Activated T-cell treated with anti-CD3 and anti-CD28 coated beads for 4 hours (primary cell): Measurements from ENCODE around the gene SHLD1.

ENCODE experiments used
- DNase-seq: peaks from one replicate; pipeline ENCODE4 v3.0.0-alpha.2; 2020

The SHLD1 gene

DNA sequence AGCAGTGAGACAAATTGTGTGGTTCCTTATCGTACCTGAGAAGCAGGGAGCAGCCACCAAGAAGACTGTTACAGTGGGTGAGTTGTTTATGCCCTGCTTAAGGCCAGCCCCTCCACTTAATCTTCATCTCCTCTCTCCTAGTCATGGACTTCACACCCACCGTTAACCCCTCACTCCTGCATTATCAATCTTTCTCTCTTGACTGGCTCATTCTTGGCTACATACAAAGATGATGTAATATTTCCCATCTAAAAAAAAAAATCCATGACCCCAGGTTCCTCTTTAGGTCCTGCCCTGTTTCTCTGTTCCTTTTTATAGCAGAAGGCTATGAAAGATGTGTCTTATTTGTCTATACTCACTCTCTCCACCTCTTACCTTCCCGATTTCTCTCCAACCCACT lies 72.4 kb downstream of the SHLD1 start:
- DNase-seq, result no peak

DNA sequence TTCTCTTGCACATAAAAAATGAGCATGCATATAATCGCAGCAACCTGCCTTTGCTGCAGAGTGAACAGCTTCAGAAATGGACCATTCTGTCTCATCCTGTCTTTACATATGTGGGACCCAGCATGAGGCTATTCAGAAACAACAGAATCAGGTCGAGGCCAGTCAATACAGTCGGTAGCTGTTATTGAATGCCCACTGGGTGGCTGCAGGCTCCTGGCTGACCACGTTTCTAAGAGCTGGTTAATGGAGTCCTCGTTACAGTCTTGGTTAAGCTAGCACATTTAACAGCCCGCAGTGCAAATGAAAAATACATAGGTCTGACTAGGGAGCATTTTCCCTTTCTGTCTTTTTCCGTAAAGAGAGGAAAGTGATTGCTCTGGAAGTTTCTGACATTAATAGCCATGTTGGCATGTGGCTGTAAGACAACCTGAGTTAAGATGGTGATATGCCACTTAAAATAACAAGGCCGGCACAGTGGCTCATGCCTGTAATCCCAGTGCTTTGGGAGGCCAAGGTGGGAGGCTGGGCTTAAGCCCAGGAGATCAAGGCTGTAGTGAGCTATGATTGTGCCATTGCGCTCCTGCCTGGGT lies 75.0 kb downstream of the SHLD1 start:
- no peak for DNase-seq

DNA sequence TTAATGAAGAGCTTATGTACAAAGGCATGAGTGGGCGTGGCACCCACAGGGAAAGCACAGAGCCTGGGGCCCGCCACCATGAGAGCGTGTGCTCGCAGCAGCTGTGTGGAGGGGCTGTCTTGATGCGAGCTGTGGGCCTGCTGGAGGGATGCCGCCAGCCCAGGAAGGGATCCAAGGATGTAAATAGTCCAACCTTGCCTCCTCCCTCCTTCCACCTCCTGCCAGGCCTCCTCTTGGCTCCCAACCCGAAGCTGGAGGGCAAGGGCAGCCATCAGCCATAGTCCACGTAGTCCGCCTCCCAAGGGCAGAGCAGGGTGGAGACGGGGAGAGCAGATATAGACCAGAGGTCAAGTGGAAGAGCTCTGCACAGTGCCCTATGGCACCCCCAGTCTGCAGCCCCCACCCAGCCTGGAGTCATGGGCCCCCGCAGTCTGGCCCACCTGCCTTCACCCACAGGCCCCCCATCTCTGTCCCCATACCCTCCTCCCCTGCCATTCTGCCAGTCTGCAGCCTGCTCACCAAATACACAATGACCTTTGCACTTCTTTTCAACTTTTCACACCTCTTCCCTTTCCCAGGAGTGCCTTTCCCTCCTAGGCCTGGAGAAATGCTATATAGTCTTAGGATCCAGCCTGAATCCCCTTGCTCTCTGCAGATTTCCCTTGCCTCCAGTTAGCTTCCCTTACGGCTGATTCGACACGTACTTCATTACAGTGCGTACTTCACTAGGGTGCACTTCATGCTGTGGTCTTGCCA lies 77.1 kb downstream of the SHLD1 start:
- DNase-seq, result no peak

DNA sequence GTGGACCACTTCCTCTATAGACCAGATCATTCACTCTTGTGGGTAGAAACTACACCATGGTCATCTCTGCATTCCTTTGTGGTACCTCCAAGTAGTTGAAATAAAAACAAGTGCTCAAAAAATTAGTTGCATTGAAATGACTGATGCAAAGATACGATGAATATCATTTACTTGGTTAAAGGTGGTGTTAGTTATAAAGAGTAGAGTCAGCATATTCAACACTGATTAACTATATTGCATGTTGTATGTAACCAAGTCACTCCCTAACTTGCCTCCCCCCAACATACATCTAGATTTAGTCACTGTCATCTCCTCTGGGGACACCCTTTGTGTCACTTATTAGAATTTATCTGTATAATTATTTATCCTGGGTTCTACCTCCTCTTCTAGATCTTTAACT lies 77.7 kb downstream of the SHLD1 start:
- no peak for DNase-seq

DNA sequence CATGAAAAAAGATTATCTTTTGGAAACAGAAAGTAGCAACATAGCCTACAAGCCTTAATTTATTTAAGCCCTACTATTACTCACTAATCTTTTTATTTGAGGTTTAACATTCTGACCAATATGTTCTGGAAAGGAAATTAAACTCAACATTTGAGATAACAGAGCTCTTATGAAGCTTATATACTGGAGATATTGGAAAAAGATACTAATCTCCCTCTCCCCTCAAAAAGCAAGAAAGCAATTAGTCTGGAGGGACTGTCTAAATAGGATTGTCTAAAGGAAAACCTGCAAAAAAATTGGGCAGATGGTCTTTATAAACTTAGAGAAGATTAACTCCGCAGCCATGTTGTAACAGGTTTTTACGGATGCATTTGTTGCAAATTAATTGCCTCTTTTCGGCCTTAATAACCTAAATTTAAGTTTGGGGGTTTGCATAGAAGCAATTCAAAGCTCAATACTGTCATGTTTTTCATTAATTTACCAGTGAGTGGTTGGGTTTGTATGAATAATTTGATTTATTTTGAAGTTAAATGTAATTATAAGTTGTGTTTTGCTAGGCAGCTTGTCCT lies 79.1 kb downstream of the SHLD1 start:
- DNase-seq, result no peak

DNA sequence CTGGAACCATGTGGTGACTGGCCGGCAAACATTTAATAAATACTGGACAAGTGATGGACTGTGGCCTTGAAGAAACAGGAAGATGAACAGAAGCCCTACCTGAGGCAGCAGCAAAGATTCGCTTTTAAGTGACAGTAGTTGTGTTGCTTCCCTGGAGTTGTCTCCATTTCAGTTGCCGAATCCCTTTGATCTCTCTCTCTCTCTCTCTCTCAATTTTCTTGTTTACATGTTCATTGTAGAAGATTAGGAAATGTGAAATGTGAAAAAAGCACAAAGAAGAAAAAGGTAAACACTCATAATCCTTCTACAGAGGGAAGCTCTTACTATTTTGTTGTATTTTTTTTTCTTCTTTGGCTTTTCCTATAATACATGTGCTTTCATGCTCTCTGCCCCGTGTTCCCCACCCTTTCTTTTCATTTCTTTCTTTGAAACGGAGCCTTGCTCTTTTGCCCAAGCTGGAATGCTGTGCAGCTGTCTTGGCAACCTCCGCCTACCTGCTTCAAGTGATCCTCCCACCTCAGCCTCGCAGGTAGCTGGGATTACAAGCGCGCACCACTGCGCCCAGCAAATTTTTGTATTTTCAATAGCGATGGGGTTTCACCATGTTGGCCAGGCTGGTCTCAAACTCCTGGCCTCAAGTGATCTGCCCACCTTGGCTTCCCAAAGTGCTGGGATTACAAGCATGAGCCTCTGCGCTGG lies 81.5 kb downstream of the SHLD1 start:
- DNase-seq, result no peak

DNA sequence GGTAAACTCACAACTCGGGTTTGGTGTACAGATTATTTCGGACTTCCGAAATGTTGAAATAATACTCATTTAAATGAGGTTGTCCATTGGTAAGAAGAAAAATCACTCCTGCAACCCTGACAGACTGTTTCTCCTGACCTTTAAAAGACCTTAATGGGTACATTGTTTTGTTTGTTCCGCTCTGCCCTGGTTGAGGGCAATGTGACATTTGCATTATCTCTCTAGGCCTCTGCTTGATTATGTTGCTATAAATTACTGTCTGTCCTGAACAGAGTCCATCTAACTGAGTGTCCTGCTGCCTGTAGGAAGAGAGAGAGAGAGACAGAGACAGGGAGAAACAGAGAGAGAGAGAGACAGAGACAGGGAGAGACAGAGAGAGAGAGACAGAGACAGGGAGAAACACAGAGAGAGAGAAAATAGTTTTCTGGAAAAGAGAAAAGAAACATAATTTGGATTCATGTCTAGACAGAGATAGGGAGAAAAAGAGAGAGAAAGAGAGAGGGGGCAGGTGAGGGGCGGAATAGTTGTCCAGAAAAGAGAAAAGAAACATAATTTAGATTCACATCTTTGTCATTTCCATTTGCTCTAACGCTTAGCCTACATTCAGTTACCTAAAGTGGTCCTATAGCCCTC lies 83.2 kb downstream of the SHLD1 start:
- no peak for DNase-seq

DNA sequence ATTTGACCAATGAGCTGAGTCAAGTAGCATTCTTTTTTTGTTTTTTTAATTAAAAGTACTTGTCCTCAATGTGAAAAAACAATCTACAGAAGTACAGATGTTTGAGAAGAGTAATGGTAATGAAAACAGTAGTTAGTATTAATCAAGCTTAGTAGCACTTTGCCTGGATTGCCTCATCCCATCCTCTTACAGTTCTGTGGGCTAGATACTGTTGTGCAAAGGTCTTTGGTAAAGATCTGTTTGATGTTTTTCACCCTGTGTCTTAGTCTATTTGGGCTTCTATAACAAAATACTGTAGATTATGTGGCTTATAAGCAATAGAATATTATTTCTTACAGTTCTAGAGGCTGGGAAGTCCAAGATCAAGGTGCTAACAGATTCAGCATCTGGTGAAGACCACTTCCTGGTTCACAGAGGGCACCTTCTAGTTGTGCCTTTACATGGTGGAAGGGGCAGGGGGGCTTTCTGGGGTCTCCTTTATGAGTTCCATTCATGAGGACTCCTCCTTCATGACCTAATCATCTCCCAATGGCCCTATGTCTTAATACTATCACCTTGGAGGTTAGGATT lies 84.3 kb downstream of the SHLD1 start:
- DNase-seq, result no peak

DNA sequence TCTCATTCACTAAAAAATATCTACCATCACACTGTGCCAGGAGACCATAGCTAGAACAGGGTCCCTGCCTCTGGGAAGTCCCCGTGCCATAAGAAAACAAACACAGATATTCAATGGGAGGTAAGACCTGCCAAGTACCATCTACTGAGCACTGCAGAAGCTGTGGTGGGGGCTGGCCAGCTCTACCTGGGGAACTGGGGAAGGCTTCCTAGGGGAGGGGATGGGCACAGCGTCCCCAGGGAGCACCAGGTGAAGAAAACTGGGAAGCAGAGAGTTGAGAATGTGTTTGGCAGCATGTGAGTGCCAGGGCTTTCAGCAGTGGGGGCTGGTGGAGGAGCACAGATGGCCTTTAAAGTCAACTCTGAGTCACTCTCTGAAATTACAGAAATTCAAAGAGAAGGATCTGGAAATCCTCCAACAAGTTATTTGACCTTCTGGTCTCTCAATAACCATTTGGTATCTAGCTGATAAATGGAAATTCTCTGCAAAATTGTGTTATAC lies 85.2 kb downstream of the SHLD1 start:
- DNase-seq, result no peak

DNA sequence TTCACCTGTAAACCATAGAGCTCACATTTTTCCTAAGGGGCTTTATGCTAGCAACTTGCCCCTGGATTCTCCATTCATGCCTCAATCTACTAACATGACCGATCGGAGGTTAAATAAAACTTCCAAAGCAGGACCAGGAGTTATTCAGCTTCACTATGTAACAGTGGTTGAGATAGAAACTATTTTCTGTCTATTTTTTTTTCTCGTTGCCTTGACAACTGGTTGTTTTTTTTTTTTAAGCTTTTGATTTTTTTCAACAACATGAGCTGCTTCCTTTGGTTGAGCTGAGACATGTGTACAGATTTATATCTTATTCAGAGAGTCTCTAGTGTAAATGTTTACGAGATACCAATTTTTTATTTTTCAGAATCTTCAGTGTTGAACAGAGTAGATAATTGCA lies 85.7 kb downstream of the SHLD1 start:
- DNase-seq, result no peak

DNA sequence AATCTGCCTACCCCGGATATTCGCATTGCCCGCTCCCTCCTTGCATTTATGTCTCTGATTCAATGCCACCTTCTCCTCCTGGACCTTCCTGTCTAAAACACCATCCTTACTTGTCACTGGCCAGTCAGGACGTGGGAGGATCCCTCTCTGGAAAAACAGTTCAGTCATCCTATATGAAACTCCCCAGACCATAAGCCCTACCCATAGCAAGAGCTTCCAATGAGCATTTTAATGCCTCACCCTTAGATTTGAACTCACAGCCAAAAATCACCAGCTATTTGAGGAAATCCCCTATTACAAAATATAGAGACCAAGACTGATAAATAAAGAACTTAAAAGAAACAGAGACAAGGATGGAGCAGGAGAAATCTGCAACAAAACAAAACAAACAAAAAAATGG lies 86.4 kb downstream of the SHLD1 start:
- DNase-seq, result no peak

DNA sequence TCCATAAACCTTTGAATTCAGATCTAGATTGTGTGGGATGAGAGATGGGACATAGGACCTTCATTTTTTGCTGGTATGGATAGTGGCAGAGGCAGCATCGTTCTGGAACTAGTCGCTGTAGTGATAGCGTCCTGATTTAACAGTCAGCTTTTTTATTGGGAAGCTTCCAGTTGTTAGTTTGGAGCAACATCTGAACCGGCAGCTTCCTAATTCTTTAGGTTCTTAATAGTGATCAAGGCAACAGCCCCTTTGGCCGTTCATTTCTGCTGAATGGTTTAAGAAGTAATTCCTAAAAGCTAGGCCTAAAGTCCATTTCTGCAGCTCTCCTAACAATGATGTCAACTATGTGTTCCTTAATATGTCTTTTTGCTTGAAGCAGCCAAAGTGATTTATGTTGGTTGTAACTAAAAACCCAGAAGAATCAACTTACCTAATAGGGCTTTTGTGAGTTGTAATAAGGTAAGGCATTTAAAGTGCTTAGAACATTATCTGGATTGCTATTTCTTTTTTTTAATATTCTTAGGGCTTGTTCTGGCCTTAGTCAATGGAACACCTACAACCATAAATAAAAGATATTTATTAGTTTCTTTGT lies 90.3 kb downstream of the SHLD1 start:
- DNase-seq, result no peak

DNA sequence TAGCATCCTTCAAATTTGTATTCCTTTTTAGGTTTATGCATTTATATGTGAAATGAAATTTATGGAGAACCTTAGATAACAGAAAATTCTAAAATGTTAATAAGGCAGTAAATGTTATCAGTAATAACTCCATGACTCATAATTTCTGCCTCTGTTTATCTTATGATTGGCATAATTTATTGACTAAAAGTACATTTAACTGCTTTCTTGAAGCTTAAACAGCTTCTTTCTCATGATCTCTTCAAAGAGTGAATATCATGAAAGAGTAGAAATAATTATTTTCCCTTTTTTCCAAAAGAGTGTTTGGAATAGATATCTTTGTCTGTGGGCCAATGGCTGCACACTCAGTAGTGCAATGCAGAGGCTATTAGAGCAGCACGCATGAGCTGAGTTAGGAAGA lies 91.3 kb downstream of the SHLD1 start:
- no peak for DNase-seq

DNA sequence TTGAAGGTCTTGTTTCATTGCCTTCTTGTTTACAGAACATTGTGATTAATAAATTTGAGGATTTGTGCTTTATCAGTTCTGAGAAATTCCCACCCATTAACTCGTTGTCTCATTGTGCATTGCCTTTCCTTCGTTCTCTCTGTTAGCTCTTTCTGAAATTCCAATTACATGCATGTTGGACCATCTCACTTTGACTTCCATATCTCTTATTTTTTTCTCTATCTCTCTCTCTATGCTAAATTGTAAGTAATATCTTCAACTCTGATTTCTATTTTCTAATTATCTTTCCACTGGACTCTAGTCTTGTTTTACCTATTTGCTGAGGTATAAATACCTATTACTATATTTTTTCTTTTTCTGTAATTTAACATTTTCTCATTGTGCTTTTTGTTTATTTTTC lies 92.3 kb downstream of the SHLD1 start:
- no peak for DNase-seq

DNA sequence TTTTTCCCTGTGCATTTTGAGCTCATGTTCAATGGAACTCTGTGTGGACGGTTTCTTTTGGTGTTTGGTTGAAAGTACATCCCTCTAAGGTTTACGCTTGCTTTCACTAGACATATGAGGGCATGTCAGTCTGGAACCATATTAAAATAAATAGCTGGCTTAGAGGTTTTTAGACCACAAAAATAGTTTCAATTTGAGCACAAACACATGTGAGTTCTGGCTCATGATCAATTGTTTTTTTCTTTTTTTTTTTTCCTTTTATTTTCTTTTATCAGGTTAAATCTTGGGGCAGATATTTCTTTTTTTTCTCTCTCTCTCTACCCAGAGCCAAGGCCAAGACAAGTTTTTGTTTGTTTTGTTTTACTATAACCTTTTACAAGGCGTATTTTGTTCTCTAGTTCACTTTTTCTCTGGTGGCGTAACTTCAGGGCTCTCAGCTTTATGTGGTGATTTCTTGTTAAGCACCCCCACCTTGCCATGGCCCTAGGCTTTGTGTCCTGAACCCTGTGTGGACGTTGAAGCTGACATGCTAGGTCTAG lies 92.9 kb downstream of the SHLD1 start:
- DNase-seq, result no peak

DNA sequence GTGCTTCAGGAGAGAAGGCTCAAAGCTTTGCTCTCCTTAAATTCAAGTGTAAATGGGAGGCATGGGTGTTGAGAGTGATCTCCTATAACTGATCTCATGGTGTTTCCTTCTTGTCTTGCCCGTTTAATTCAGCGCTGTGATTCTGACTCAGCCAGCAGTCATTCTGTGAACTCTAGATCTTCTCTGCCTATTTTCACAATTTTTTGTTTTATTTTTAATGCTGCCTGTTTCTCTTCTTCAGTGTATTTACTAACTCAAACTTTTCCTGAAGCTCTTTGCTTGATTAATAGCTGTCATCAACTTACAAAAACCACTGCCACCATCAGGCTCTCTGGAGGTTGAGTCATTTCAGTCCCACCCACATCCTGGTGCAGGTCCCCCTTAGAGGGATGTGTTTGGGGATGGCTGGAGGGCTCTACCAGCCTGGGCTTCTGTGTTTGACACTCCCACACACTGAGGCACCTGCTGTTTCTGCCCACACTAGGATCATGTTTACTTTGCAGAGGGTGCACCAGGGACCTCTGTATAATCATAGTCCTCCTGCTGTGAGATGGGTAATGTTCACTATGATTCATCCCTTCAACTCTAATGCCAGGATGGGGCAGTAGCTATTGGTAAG lies 94.0 kb downstream of the SHLD1 start:
- peak; percentile 28 for DNase-seq

DNA sequence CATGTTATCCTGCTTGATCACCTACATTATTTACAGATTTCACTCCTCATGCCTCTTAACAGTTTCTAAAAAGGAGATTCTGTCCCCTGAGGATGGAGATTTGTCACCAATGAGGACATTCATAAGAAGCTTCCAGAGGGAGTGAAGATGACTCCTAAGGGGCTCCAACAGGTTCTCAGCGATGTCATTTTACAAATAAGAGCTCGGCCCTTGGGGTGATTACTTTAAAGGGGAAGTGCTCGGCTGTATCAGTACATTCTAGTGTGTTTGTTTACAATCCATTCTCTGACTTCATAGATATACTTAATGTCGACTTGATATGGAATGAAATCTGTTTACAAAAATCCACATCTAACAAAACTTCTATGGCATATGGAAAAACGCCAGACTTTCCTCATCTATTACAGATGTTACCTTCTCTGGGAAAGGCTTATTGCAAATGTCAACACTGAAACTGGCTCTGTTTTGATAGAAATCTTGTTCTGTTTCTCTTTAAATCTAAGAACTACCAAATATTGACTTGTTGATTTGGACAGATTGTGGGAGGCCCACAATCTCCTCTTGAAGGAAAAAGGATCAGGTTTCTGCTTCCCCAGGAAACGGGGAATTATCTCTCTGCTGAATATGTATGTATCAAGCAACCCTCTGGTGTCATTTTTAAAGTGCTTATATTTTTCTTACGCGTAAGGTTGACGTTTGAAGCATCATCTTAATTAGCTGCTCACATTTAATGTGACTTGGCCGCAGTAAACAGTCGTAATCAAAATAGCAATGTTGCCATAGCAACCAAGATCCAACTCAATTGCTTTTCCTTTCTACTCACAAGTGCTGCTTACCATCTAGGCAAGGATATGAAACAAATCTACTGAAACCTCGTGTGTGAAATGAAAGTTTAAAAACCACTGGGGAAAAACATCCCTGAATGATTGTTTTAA lies 95.7 kb downstream of the SHLD1 start:
- no peak for DNase-seq

DNA sequence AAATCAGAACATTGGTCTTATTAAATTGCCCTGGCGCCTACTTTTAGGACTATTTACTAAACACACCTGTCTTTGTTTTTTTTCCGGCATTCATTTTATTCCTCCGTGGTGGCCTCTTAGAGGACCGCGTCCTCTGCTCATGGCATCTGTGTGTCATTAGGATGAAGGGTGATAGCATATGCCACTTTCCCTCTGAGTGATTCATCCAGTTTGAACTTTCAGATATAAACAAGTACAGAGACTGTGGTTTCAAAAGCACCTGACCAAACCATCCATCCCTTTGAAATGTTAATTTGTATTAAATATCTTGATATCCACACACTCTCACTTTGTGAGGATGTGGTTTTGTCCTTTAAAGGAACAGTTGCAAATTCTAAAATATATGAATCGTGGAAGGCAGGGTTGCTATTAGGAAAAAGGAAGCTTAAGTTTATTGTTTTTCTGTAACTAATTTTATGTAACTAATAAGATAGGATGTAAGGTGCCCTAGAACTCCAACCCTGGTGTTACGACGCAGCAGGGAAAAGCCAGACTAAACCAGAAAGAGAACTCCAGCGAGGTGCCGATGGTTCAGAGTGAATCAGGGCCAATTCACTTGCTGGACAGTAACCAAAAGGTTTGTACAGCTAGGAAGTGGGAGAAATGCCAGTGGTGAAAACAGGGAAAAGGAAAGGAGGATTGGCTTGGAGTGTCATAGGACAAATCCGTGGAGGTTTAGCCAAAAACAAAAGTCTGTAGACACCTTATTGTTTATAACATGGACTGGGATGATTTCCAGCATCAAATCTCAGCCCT lies 98.7 kb downstream of the SHLD1 start:
- DNase-seq, result no peak

DNA sequence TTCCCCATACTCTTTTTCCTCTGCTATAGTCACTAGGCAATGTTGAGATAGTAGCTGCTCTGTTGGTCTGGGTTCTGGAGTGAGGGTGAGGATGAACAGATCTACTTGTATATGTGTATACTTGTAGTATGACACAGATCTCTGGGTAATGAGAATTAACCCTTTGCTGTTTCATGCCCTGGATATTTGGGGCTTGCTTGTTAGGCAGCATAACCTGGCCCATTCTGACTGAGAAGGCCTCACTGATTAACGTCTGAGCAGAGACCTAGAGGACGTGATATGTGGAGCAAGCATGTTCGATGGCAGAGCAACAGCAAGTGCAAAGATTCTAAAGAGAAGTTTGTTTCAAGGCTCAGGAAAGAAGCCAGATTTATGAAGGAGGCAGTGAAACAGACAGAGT lies 105.7 kb downstream of the SHLD1 start:
- no peak for DNase-seq

DNA sequence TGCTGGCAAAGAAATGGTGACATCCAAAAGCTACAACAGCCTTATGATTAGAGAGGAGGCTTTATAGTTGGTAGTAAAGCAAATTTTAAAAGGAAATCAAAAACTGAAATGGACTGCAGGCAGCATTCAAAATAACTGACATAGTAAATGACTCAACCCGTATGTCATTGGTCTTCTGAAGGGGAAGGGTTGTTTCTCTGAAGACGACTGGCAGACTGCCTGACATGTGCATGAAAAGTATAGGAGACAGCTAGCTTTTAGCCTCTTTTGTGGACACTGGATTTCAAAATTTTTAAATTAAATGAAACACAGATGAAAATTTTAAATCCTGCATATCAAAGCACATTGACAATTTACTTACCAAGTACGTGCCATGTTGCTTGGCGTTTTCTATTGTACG lies 109.4 kb downstream of the SHLD1 start:
- no peak for DNase-seq
